Activated naive CD4-positive, alpha-beta T cell treated with anti-CD3 and anti-CD28 coated beads for 36 hours (primary cell): ENCODE data around the gene SH3BP4. TPM values are rescaled to one million over a fixed set of nuclear protein-coding genes. Genes with fewer than 3 reads are reported as not detected.

Experiments
- CTCF ChIA-PET: fragments of 350-600 bp; sonication (Branson Sonifier 250); formaldehyde crosslinking; loops from one replicate; lab custom pipeline; 2021; ENCODE audit warnings: antibody characterized with exemption; lab: Charles Lee
- DNase-seq: peaks from one replicate; pipeline ENCODE4 v3.0.0-alpha.2; 2020
- H3K27ac Mint-ChIP-seq: one replicate; pipeline ENCODE4 v1.8.0; 2021; ENCODE audit warnings: mild to moderate bottlenecking, mixed read lengths
- H3K27me3 Mint-ChIP-seq: one replicate; pipeline ENCODE4 v1.8.0; 2021; ENCODE audit warnings: low read depth, mixed read lengths
- H3K36me3 Mint-ChIP-seq: one replicate; pipeline ENCODE4 v1.8.0; 2021; ENCODE audit warnings: low read depth, mixed read lengths
- H3K4me1 Mint-ChIP-seq: one replicate; pipeline ENCODE4 v1.8.0; 2021; ENCODE audit warnings: low read depth, mixed read lengths
- H3K4me3 Mint-ChIP-seq: one replicate; pipeline ENCODE4 v1.8.0; 2021; ENCODE audit warnings: mild to moderate bottlenecking, moderate library complexity, mixed read lengths
- H3K9me3 Mint-ChIP-seq: one replicate; pipeline ENCODE4 v1.8.0; 2021; ENCODE audit warnings: mixed read lengths
- intact Hi-C: fragments of 100-400 bp; cut with micrococcal nuclease; formaldehyde crosslinking; loops from one replicate; pipeline ENCODE4 v1.15.1; 2023
- total RNA-seq, 2 experiments: library from RNA; stranded (reverse); gene quantifications; one replicate each; pipeline ENCODE4 v1.2.3, GENCODE V29; 2021

The SH3BP4 gene
- total RNA-seq, 2 experiments from 2014 or later: 0.42 to 0.64 TPM

DNA sequence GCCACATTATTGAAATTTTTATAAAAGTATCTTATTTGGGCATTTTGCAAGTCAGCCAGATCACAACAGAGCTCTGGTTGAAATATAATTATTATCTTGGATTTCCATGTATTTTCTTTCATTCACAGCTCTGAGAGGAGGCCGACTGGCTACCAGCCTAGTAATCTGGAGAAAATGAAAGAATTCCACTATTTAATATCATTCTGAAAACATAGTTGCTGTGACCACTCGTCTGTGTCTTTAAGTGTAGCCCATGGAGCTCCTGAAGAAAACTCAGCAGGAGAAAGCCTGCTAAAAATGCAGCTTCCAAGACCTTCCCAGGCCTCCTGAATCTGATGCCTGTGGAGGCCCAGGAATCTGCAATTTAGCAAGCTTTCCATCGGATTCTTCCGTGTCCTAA is 114.7 kb downstream of the SH3BP4 start:
- Mint-ChIP-seq H3K27ac (no peak overlapping the region), H3K27me3 (no peaks in the 10 kb centered on the region), H3K36me3 (no peaks in the 10 kb centered on the region), H3K4me3 (no peak overlapping the region), H3K4me1 (no peaks in the 10 kb centered on the region), H3K9me3 (no peaks in the 10 kb centered on the region)
- CTCF ChIA-PET: no interaction called here
- intact Hi-C loops: no loop called here
- DNase-seq: no peak

DNA sequence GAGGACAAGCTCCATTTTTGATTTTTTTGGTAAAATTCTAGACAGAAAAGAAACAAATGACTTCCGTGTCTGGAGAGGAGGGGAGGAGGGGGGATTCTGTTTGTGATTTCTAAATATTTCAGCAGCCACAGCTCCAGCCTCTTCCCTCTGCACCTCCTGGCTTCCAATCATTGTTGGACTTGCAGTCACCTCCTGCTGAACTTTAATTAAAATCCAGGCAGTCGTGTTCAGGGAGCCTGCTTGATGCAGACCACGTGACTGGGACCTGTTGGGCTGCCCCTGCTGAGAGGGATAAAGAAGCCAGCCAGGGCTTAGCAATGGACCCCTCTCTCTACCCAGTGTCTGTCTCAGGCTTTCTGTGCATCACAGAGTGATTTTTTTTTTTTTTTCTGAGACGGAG is 115.1 kb downstream of the SH3BP4 start:
- no peak for DNase-seq
- Mint-ChIP-seq H3K27me3 (no peaks in the 10 kb centered on the region), H3K9me3 (no peaks in the 10 kb centered on the region), H3K36me3 (no peaks in the 10 kb centered on the region), H3K4me3 (no peak overlapping the region), H3K27ac (no peak overlapping the region), H3K4me1 (no peaks in the 10 kb centered on the region)
- intact Hi-C loops: no loop called here
- CTCF ChIA-PET: no interaction called here

DNA sequence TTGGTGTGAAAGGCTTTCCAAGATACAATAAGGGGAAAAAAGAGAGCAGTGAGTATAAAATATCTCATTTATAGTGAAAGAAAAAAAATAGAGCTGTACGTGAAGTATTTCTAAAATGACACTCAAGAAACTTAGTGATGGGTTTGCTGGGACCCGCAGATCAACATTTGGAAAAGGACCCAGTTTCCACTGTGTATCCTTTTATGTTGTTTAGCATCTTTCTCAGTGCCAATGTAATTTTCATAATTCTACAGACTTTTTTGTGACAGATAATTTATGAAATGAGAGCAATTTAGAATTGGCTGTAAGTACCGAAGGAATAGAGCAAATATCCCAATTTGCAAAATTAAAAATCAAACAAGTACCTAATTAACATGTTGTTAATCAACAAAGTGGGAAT is 116.9 kb downstream of the SH3BP4 start:
- H3K27ac Mint-ChIP-seq: no peak overlapping the region
- CTCF ChIA-PET: no interaction called here
- H3K9me3 Mint-ChIP-seq: no peaks in the 10 kb centered on the region
- no peak overlapping the region for H3K4me3 Mint-ChIP-seq
- intact Hi-C loops: no loop called here
- no peaks in the 10 kb centered on the region for H3K36me3 Mint-ChIP-seq
- no peaks in the 10 kb centered on the region for H3K4me1 Mint-ChIP-seq
- no peak for DNase-seq
- H3K27me3 Mint-ChIP-seq: no peaks in the 10 kb centered on the region

DNA sequence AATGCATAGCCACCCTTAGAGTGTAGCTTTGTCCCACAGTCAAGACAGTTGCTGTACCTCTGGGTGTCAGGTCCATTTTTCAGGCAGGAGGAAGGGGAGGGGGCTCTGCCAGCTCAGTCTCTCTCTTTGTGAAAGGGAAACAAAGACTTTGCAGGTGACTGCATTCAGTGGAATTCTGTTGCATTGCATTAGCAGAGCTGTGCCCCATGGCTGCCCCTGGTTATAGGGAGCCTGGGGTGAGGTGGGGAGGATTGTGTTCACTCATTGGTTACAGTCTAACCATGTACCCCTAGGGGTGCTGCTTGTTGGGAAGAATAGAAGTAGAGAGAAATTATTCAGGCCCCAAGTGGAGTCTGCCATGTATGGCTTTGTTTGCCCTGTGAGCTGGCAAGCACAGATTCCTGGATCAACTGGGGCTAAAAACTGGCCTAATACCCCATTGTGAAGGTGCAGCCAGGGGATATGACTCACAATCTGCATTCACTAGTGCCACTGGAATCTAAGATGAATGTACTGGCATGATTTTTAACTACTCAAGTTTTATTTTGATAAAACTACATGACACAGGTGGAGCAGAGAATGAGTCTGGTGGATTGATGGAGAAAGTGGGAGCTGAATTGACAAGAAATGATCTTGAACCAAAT is 118.4 kb downstream of the SH3BP4 start:
- Mint-ChIP-seq H3K36me3 (no peaks in the 10 kb centered on the region), H3K27me3 (no peaks in the 10 kb centered on the region), H3K4me3 (no peak overlapping the region), H3K27ac (no peak overlapping the region), H3K9me3 (no peaks in the 10 kb centered on the region), H3K4me1 (no peaks in the 10 kb centered on the region)
- intact Hi-C loops: no loop called here
- CTCF ChIA-PET: no interaction called here
- DNase-seq: no peak

DNA sequence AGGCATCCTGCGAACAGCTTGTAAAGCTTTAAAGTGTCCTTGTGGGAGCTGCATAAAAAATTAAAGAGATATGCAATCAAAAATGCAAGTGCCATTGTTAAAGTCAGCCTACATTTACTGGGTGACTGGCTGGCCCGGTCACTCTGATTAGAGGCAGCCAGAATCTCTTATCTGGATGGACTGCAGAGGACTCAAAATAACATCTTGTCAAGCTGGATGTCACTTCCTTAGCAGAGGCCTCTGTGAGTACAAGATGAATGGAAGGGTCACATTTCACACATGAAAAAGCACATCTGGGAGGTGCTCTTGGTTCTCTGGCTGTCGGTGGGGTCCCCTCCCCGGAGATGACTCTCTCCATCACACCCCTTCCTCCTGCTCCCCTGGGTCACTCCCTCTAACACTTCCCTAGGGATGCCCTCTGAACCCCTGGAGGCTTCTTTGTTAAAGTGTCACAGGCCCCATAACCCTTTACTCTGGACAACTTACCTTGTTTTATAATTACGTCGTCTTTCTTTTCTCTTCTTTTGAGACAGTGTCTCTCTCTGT is 122.1 kb downstream of the SH3BP4 start:
- Mint-ChIP-seq H3K9me3 (no peaks in the 10 kb centered on the region), H3K4me1 (no peaks in the 10 kb centered on the region), H3K4me3 (no peak overlapping the region), H3K27me3 (peaks cover 3% of the 10 kb centered on the region), H3K27ac (no peak overlapping the region), H3K36me3 (no peaks in the 10 kb centered on the region)
- DNase-seq: no peak
- CTCF ChIA-PET: no interaction called here
- intact Hi-C loops: no loop called here

DNA sequence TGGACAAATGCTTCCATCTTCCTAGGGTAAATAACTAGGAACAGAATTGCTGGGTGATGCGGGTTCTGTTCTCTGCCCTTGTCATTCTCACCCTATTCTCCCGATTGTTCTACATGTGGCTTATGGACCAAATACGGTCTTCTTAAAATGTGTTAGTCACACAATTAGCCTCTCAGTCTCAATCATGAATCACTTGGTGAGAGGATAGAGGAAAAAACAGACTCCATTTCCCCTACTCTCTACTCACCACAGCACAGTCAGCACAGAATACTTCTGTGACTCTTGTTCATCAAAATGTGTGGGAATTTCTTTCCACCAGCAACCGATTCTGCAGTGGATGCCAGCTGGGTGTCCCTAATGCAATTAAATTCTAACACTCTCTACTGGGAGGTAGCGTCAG is 125.2 kb downstream of the SH3BP4 start:
- CTCF ChIA-PET: no interaction called here
- intact Hi-C loops: no loop called here
- H3K4me1 Mint-ChIP-seq: no peaks in the 10 kb centered on the region

DNA sequence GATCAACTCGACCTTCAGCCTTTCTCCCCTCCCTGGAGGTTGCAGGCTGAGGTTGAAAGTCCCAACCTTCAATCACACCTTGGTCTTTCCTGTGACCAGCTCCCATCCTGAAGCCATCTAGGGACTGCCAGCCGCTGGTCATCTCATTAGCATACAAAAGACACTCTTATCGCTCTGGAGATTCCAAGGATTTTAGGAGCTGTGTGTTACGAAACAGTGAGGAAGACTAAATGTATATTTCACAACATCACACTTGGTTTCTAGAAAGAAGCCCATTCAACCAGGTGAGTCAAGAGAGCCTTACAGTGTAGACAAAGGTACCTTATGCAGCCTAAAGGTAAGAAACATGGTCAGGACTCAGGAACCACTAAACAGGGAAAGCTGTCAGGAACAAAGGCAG is 126.4 kb downstream of the SH3BP4 start:
- CTCF ChIA-PET: no interaction called here
- Mint-ChIP-seq H3K27me3 (peaks cover 3% of the 10 kb centered on the region), H3K4me3 (no peak overlapping the region), H3K9me3 (no peaks in the 10 kb centered on the region), H3K36me3 (no peaks in the 10 kb centered on the region), H3K4me1 (no peaks in the 10 kb centered on the region), H3K27ac (no peak overlapping the region)
- no peak for DNase-seq
- intact Hi-C loops: no loop called here

More for the DNA sequence above, 125.2 kb downstream of the SH3BP4 start:
- Mint-ChIP-seq H3K9me3 (no peaks in the 10 kb centered on the region), H3K27ac (no peak overlapping the region), H3K4me3 (no peak overlapping the region), H3K36me3 (no peaks in the 10 kb centered on the region), H3K27me3 (peaks cover 3% of the 10 kb centered on the region)
- no peak for DNase-seq

DNA sequence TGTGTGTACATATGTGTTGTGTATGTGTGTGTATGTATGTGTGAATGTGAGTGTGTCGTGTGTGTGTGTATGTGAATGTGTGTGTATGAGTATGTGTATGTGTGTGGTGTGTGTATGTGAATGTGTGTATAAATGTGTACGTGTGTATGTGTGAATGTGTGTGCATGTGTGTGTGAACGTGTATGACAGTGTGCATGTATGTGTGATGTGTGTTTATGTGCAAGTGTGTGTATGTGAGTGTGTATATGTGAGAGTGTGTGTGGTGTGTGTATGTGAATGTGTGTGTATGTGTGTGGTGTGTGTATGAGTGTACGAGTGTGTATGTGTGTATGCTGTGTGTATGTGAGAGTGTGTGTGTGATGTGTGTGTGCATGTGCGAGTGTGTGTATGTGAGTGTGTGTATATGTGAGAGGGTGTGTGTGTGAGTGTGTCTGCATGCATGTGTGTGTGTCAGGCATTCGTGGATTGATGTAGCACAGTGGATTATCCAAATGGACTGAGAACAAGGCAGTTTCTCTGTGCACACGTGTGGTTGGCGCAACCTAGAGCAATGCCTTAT is 127.2 kb downstream of the SH3BP4 start:
- CTCF ChIA-PET: no interaction called here
- Mint-ChIP-seq H3K4me3 (no peak overlapping the region), H3K9me3 (no peaks in the 10 kb centered on the region), H3K4me1 (no peaks in the 10 kb centered on the region), H3K27ac (no peak overlapping the region), H3K27me3 (peaks cover 3% of the 10 kb centered on the region), H3K36me3 (no peaks in the 10 kb centered on the region)
- intact Hi-C loops: no loop called here
- DNase-seq: no peak

DNA sequence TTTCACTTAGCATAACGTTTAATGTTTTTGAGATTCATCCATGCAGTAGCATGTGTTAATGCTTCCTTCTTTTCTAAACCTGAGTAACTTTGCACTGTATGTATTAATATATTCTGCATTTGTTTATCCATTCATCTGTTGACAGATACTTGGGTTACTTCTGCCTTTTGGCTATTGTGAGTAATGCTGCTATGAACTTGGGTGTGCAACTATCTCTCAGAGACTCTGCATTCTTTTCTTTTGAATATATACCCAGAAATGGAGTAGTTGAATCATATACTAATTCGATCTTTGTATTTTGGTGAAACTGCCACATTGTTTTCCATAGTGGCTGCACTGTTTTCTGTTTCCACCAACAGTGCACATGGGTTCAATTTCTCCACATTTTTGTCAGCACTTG is 128.3 kb downstream of the SH3BP4 start:
- H3K27me3 Mint-ChIP-seq: peaks cover 6% of the 10 kb centered on the region
- DNase-seq: no peak
- no peaks in the 10 kb centered on the region for H3K36me3 Mint-ChIP-seq
- no peaks in the 10 kb centered on the region for H3K4me1 Mint-ChIP-seq
- no peak overlapping the region for H3K27ac Mint-ChIP-seq
- peaks cover under 1% of the 10 kb centered on the region for H3K9me3 Mint-ChIP-seq
- CTCF ChIA-PET: no interaction called here
- no peak overlapping the region for H3K4me3 Mint-ChIP-seq
- intact Hi-C loops: no loop called here

DNA sequence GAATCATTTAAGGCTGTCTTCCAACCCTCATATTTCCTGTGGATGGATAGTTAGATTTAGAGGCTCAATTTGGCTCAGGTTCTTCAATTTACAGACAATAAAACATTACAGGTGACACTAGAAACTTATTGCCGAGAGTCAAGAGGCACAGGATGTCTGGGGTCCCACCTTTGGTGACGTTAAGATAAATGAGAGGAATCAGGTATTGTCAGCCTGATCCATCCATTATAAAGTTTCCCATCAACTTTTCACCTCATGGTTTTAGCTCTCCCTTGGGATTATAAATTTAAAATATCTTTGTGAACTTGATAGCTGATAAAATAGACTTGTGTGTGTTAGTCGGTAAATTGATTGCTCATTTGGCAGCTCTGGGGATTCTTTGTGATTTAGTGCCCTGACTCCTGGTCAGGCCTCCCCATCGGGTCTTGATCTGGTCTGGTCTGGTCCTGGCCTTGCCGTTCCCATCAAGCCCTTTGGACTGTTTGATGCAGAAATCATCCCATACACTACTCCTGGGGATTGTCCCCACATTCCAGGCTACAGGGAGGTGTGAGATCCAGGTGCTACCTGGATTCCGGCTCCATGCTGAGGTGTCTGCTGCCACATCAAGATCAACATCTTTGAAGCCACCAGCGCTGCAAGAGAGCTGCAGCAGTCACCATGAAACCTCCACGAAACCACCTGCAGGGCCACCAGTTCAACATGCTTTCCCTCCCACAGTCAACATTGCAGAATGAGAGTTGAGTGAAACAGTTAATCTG is 130.9 kb downstream of the SH3BP4 start:
- Mint-ChIP-seq H3K27me3 (peaks cover 13% of the 10 kb centered on the region), H3K9me3 (peaks cover 2% of the 10 kb centered on the region), H3K4me3 (no peak overlapping the region), H3K27ac (no peak overlapping the region), H3K4me1 (no peaks in the 10 kb centered on the region), H3K36me3 (no peaks in the 10 kb centered on the region)
- no peak for DNase-seq
- intact Hi-C loops: no loop called here
- CTCF ChIA-PET: no interaction called here

DNA sequence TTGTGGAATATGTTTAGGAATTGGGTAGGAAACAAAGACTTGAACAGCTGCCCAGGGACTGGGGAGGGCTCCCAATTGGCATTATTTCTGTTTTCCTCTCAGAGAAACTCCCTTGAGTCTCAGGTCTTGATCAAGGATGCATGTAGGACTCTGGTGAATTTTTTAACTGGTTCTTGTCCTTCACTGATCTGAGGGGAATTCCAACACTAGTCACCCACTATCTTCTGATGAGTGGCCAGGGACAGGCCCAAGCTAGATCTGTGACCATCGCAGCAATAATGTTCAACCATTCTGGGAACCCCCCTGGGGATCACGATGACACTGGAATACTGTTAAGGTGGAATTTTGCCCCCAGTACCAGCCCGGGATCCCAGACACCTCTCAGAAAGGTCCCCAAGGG is 132.0 kb downstream of the SH3BP4 start:
- H3K4me3 Mint-ChIP-seq: no peak overlapping the region

DNA sequence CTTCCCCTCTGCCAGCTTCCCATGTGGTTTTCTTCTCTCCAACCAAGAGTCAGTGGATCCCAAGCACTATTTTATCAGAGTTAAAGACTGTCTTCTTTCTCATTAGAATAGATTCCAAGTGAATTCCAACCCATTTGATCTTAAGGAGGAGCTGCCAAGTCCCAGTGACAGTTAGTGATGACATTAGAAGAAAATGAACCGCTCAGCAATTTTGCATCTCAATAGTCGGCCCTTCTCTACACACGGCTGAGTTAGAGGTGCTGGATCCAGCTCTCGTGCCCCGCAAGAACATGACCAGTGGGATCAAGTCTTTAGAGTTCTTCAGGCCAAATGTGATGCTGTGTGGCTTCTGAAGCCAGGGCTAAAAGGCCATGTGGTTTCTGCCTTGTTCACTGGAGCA is 132.6 kb downstream of the SH3BP4 start:
- H3K4me3 Mint-ChIP-seq: no peak overlapping the region
- H3K36me3 Mint-ChIP-seq: no peaks in the 10 kb centered on the region
- intact Hi-C loops: no loop called here
- H3K9me3 Mint-ChIP-seq: peaks cover 2% of the 10 kb centered on the region
- H3K4me1 Mint-ChIP-seq: no peaks in the 10 kb centered on the region
- H3K27me3 Mint-ChIP-seq: peaks cover 13% of the 10 kb centered on the region
- CTCF ChIA-PET: no interaction called here
- no peak for DNase-seq
- H3K27ac Mint-ChIP-seq: no peak overlapping the region

More for the DNA sequence above, 132.0 kb downstream of the SH3BP4 start:
- no peak overlapping the region for H3K27ac Mint-ChIP-seq
- DNase-seq: no peak
- H3K9me3 Mint-ChIP-seq: peaks cover 2% of the 10 kb centered on the region
- CTCF ChIA-PET: no interaction called here
- H3K4me1 Mint-ChIP-seq: no peaks in the 10 kb centered on the region
- intact Hi-C loops: no loop called here
- H3K27me3 Mint-ChIP-seq: peaks cover 13% of the 10 kb centered on the region
- no peaks in the 10 kb centered on the region for H3K36me3 Mint-ChIP-seq

DNA sequence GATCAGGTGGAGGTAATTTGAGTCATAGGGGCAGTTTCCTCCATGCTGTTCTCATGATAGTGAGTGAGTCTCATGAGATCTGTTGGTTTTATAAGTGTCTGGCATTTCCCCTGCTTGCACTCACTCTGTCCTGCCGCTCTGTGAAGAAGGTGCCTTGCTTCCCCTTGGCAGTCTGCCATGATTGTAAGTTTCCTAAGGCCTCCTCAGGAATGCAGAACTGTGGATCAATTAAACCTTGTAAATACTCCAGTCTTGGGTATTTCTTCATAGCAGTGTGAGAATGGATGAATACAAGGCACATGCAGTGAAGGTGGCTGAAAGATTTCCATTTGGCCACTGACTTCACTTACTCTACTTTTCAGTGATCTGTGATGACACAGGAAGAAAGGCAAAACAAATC is 133.7 kb downstream of the SH3BP4 start:
- Mint-ChIP-seq H3K27me3 (peaks cover 13% of the 10 kb centered on the region), H3K9me3 (peaks cover 2% of the 10 kb centered on the region), H3K36me3 (no peaks in the 10 kb centered on the region), H3K27ac (no peak overlapping the region), H3K4me1 (no peaks in the 10 kb centered on the region), H3K4me3 (no peak overlapping the region)
- DNase-seq: no peak
- intact Hi-C loops: no loop called here
- CTCF ChIA-PET: no interaction called here
